GM18498 (cell line): ENCODE measurements around the gene PRSS22.
"Not testable (repeated sequence)": the region's sequence is repeated elsewhere in the genome, so short reads cannot be mapped to it uniquely, and the experiment has no call there.

ENCODE experiments used
- ATAC-seq: cut with Tn5 transposase; IDR thresholded peaks from one replicate; pipeline ENCODE4 v1.9.1; 2021; ENCODE audit warnings: mild to moderate bottlenecking, moderate library complexity; ENCODE audit not compliant: unreplicated experiment

PRSS22 gene, protein sequence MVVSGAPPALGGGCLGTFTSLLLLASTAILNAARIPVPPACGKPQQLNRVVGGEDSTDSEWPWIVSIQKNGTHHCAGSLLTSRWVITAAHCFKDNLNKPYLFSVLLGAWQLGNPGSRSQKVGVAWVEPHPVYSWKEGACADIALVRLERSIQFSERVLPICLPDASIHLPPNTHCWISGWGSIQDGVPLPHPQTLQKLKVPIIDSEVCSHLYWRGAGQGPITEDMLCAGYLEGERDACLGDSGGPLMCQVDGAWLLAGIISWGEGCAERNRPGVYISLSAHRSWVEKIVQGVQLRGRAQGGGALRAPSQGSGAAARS

DNA sequence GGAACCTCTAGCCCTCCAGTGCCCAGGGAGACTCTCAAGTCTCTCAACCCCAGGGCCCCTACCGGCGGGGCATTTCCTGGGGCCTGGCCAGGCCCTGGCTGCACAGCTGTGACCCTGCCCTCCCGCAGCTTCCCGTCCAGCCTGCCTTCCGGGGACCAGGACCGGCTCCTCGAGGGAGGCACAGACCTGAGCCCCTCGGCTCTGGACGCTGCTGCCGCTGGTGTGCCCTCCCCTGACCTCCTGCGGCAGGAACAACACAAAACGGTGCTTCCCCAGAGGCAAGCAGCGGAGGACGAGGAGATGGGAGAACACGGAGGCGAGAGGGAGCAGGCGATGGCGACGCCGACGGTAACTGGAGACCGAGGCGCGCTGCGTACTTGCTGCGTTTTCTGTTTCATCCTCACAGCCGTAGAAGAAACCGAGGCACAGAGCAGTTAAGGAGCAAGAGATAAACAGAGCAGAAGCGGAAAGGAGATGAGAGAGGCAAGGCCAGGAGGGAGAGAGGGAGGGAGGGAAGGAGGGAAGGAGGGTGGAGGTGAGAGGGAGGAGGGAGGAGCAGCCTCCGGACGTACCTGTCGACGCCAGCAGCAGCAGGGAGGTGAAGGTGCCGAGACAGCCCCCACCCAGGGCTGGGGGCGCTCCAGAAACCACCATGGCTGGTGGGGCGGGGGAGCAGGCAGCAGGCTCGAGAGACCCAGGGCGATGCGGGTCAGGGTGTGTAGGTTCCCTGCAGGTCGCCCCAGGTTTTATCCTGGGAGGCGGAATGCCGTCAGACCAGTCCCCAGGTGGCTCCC, at the start of gene PRSS22:
PRSS22 (minus strand) TSS at position 720 of the 794 bp plus-strand sequence; CDS start at position 654, 66 bp downstream.
- no peak for ATAC-seq

DNA sequence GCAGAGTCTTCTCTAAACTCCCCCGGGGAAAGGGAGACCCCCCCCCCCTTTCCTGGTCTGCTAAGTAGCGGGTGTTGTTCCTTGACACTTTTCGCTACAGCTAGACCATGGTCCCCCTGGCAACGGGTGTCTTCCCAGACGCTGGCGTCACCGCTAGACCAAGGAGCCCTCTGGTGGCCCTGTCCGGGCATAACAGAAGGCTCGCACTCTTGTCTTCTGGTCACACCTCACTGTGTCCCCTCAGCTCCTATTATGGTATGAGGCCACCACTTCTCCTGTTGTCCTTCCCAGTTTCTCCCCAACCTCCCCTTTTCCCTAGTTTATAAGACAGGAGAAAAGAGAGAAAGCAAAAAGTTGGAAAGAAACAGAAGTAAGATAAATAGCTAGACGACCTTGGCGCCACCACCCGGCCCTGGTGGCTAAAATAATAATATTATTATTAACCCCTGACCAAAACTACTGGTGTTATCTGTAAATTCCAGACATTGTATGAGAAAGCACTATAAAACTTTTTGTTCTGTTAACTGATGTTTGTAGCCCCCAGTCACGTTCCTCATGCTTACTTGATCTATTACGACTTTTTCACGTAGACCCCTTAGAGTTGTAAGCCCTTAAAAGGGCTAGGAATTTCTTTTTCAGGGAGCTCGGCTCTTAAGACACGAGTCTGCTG, 49.2 kb upstream of the PRSS22 start:
- not testable (repeated sequence) for ATAC-seq

DNA sequence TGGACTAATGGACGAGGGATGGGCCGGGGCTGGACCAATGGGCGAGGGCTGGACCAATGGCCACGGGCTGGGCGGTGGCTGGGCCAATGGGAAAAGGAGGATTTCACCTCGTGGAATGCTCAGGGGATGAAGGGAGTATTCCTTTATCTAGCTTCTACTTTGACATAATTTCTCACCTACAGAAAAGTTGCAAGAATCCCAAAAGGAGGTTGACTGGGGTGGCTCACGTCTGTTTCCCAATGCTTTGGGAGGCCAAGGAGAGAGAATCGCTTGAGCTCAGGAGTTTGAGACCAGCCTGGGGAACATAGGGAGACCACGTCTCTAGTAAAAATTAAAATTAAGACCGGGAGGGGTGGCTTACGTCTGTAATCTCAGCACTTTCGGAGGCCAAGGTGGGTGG, 48.0 kb upstream of the PRSS22 start:
- no peak for ATAC-seq

DNA sequence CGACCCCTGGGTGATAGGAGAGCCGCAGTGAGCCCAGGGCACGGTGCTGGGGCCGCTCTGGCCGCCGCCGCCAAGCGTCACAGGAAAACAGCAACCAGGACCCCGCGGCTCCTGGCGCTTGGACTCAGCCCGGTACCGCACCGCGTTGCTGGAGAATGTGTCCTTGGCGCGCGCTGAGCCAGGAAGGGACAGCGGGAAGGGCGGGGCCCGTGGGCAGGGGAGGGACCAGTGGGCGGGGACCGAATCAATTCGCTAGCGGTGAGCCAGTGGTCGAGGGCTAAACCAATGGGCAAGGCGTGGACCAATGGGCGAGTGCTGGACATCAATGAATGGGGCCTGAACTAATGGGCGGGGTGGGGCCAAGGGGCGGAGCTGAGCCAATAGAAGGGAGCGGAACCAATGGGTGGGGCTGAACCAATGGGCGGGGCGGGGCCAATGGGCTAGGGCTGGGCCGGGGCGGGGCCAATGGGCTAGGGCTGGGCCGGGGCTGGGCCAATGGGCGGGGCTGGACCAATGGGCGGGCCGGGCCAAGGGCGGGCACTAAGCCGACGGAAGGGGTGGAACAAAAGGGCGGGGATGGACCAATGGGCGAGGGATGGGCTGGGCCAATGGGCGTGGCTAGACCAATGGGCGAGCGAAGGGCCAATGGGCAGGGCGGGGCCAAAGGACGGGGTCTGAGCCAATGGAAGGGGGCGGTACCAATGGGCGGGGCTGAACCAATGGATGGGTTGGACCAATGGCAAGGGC, 47.4 kb upstream of the PRSS22 start:
- peak; percentile 69 for ATAC-seq

DNA sequence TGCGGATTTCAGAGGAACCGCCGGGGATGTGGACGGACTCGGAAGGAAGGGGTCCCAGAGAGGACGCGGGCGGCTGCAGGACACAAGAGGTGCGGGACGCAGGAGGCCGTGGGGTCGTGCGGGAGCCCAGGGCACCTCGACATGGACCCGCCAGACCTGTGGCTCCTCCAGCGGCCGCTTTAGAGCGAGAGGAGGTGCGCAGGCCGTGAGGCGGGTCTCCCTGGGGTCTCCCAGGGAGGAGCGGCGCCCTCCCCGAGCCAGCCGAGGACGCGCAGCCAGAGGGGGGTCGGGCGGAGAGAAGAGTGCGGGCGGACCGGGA, 46.9 kb upstream of the PRSS22 start:
- peak; percentile 16 for ATAC-seq

DNA sequence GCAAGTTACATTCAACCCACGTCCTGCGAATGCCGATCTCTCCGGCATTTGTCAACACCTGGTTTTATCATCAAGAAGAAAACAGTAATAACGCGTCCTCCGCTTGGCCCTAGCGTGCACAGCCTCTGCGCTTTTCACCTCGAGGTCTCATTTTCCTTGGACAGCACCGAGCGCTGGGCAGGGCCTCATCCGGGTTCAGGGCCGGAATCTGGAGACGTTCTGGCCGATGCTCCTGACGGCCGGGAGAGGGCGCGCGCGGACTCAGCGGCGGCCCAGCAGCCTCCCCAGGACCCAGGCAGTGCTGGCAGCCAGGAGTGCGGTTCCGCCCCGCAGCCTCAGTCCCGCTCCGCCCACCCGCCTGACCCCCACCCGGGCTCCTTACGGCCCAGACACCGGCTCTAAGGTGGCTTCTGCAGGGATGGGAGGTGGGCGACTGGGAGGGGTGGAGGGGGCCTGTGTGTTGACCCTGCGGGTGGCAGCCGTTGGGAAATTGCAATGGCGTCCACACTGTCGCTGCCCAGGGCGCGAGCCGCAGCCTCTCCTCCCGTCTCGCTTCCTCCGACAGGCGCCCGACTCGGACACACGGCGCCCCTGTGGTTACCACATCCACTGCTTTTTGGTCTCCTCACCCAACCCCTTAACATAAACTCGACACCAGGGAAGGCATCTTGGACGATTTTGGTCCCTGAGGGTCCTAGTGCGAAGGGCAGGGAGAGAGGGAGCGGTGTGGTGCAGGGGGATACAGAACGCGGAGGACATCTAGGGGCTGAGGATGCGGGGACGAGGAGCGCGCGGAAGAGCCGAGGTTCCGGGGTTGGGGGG, 46.3 kb upstream of the PRSS22 start:
- ATAC-seq = peak; percentile 43

DNA sequence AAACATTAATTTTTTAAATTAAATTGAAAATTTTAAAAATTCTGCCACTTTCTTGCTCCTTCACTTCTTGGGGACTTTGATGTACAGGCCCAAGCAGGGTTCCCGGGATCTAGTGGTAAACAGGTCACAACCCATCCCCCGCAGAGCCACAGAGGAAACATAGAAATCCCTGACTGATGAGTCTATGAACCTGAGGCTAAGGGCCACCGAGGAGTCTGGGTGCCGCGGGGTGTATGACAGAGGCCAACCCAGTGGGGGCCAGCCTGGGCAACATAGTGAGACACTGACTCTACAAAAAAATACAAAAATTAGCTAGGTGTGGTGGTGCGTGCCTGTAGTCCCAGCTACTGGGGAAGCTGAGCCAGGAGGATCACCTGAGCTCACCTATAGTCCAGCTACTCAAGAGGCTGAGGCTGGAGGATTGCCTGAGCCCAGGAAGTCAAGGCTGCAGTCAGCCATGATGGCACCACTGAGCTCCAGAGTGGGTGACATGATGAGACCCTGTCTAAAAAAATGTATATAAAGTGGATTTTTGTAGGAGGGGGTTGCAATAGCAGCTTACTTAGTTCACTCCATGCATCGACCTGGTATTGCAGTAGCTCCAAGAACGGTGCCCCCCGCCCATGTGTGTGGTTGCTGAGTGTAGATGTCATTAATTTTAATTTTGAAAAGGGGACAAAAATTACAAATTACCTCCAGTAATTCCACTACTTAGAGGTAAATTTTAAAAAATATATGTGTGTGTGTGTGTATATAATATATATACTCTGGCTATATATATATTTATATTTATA, 44.6 kb upstream of the PRSS22 start:
- ATAC-seq = no peak

DNA sequence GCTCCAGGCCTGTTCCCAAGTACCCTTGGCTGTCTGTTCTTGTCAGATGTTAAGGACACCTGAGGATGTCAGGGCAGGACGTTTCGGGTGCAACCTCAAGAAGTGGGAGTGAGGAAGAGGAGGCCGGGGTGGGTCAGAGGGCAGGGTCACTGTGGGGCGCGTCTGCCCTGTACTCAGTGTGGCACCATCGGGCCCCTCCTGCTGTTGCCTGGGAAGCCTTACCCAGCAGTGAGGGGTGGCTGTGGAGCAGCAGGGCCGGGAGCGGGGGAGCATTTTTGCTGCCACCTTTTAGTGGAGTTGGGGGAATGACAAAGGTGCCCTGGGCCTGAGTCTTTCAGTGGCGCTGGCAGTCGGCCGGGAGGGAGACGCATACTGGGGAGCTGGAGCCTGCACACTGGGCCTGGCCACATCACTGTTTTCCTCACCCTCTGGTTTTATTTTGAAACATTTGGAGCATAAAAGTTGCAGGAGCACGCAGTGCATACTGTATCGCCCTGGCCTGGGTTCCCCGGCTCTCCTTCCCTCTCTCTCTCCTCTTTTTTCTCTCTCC, 42.6 kb upstream of the PRSS22 start:
- ATAC-seq = no peak

DNA sequence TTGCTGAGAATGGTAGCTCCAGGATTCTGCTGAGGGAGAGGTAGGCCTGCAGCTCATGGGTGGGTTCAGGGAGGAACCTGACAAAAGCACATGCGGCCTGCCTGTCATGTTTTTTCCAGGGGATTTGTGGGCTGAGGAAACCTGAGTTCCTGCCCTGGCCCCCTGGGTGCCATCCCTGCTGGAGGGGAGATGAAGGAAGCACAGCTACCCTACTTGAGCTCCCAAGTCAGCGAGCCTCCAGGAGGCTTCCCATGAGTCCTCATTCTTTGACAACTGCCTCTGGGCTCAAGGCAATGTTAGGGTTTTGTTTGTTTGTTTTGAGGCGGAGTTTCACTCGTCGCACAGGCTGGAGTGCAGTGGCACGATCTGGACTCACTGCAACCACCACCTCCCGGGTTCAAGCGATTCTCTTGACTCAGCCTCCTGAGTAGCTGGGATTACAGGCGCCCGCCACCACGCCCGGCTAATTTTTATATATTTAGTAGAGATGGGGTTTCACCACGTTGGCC, 41.6 kb upstream of the PRSS22 start:
- no peak for ATAC-seq

DNA sequence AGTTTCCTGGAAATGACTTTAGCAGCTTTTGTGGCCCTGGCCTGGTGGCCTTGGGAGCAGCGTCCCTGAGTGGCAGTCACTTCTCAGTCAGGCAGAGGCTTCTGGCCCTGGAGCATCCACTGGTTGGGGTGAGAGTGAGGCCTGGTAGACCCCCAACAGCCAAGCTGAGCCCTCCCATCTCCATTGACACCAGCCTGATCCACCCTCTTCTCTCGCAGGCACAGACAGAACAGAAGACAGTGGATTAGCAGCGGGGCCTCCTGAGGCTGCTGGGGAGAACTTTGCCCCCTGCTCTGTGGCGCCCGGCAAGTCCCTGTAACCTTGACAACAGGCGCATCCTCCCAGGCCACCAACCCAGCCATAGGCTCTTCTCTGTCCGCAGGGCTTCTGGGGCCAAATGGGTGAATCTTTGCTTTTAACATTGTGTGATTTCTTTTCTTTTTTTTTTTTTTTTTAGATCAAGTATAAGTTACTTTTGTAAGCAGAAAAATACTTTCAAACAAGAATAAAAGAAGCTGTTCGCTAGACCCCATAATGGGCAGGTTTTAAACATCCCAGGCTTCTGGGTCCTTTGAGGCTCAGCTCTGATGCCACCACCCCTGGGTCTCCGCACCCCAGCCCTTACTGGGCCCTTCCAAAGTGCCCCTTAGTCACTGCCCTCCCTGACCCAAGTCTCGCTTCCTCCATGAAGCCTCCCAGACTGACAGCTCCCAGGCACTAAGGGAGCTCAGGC, 41.0 kb upstream of the PRSS22 start:
- ATAC-seq = no peak

DNA sequence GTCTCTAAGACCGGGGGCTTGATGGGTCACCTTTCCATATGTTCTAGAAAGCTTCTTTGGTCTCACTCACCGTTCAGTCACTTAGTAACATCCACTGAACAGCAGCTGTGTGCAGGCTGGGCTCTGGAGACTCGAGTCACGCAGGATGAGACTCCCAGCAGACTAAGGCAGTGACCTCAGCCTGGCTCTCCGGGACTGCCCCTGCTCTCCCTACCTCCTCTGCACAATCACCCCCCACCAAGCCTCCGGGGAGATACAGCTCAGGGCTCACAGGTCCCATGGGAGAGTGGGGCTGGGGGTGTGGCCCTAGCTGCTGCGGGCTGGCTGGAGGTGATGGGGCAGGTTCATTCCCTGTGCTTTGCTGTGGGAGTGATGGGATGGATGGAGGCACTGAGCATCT, 39.1 kb upstream of the PRSS22 start:
- no peak for ATAC-seq

DNA sequence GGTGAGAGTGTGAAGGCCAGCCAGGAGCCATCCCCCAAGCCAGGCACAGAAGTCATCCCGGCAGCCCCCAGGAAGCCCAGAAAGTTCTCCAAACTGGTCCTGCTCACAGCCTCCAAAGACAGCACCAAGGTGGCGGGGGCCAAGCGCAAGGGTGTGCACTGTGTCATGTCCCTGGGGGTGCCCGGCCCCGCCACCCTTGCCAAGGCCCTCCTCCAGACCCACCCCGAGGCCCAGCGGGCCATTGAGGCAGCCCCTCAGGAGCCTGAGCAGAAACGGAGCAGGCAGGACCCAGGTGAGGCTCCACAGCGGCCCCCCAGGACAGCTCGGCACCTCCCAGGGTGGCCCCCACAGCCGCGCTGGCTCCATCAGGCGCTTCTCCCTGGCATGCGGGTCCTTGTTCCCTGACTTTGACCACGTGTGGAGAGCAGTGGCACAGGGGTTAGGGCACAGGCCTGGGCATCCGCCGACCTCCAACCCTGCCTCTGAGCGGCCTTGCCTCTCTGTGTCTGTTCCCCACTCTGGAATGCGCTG, 38.6 kb upstream of the PRSS22 start:
- no peak for ATAC-seq

DNA sequence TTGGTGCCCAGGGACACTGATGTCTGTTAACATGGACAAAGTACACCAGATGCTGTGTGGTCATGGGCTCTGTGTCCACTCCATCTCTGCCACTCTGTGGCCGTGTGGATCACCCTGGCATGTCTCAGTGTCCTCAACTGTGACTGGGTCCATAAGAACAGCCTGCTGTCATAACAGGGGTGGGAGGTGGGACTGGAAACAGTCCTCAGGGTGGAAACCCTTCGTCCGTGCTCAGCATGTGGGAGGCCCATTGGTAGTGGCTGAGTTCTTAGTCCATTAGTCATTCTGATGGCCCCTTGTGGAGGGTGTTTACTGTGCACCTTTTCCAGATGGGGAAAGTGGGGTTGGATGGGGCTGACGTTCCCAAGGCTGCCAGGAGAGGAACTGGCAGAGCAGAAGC, 37.8 kb upstream of the PRSS22 start:
- no peak for ATAC-seq

DNA sequence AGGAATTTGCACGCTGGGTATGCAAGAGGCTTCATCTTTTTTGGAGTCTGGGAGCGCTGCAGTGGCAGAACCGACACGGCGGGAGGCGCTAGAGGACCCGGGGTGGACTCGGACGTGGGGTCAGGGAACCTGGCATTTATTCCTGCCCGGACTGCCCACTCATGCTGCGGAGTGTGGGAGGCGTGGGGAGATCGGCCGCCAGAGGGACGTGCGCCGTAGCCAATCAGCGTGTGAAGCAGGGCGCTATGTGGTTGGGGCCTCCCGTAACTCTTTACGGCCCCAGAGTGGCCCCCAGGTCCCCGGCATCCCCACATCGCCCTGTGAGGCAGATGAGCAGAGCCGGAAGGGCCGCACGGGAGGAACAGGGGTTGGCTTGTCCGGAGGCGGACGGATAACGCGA, 36.3 kb upstream of the PRSS22 start:
- no peak for ATAC-seq

DNA sequence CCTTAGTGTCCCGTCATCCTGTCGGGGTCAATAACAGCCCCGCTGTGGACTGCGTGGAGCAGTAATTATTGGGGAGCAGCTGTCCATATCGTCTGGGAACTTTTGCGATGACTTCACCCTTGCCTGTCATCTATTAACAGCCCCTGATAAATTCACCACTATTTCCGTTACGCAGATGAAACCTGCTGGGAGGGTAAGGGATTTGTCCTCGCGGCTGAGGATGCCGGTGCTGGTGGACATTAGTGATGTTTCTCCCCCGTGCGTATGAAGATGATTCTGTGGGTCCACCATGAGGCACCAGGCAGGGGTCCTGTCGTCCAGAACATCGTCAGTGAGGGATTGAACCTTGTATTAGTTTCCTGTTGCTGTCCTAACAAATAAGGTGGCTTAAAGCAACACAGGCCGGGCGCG, 26.1 kb upstream of the PRSS22 start:
- ATAC-seq = no peak

DNA sequence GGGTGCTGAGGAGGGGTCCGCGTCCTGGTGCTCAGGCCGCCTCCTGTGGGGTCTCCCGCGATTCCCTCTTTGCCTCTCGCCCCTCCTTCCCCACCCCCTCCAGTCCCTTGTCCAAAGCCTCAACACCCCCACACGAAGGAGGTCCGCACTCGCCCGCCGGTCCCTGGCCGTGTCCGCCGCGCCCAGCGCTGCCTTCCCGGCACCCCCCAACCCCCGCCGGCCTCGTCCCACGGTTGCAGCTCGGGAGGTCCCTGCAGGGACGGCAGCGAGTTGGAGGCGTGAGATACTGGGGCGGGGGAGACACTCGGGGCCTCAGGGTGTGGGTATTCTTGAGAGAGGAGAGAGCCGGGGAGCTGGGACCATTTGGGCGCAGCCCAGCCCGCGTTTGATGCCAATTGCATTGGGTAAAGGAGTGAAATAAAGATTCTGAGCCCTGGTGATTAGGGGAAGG, 25.5 kb upstream of the PRSS22 start:
- ATAC-seq = peak; percentile 0

DNA sequence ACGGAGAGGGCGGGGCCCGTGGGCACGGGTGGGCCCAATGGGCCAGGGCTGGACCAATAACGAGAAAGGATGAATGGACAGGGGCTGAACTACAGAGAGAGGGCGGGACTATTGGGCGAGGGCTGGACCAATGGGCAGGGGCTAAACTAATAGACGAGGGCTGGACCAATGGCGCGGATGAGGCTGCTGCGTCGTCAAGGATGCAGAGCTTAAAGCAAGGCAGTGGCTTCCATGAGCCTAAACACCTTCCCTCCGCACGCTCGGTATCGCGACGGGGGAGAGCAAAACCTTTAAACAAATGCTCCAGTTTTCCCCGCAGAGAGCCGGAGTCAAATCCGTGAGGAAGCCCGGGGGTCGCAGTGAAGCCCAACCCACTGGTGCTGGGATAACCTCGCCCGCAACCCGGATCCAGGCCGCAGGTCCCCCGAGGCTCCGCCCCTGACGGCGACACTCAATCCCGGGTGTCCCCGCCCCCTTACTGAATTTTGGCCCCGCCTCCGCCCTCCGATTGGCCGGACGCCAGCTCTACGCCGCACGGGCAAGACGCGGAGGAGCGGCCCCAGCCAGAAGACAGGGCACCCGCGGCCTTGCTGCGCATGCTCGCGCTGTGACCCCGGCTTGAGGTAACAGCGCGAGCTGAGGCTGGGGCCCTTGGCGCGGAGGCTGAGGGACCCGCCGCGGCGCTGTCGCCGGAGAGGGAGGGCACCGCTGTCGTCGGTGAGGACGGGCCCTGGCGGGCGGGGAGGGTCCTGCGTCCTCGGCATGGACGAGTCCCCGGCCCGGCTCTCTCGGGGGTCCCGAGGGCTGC, 24.9 kb upstream of the PRSS22 start, which contains the start of gene FLYWCH2:
FLYWCH2 (plus strand) TSS at position 566 of the 808 bp plus-strand sequence. CDS start 13,235 bp downstream, outside the sequence.
- ATAC-seq = peak; percentile 91
